Measurements from ENCODE around the gene FOSB. TPM values are rescaled to one million over a fixed set of nuclear protein-coding genes. Genes with fewer than 3 reads are reported as not detected.

FOSB gene
- total RNA-seq, 1 donor from 2014 or later = 20.4 TPM

GRCh38 chr19:45444318-45445041, 23.3 kb upstream of the FOSB start:
- CTCF ChIA-PET = interaction anchor here (2.7 to 2.8 kb wide), 2 partner anchors 35 to 41 kb away, joined by 11 to 30 read pairs; no protein-coding TSS in a partner anchor
- POLR2A ChIA-PET = interaction anchor here (1.2 to 1.9 kb wide), 3 partner anchors 25 to 197 kb away, joined by 4 to 7 read pairs (median 7); no protein-coding TSS in a partner anchor
- Mint-ChIP-seq H3K4me1 (peaks cover 47% of the 10 kb centered on the region), H3K4me3 (peak overlapping the region; percentile 77), H3K9me3 (no peaks in the 10 kb centered on the region), H3K36me3 (ENCODE audit: low read depth) (no peaks in the 10 kb centered on the region), H3K27me3 (no peaks in the 10 kb centered on the region), H3K27ac (peak overlapping the region; percentile 87)
- no peak for TF ChIP-seq CTCF (IDR thresholded peaks at IDR 0.05)
- intact Hi-C loops (cut with micrococcal nuclease) = no loop called here
- peak; percentile 60 for ATAC-seq (ENCODE audit: low read depth)
- DNase-seq = peak; percentile 94

- H3K4me1 Mint-ChIP-seq = peaks cover 53% of the 10 kb centered on the region
- POLR2A ChIA-PET = interaction anchor here (0.5 to 1.9 kb wide), 3 partner anchors 33 to 197 kb away, joined by 4 to 7 read pairs (median 5); no protein-coding TSS in a partner anchor
Observed at GRCh38 chr19:45445139-45445538, 22.7 kb upstream of the FOSB start.

GRCh38 chr19:45446295-45446694, 21.5 kb upstream of the FOSB start:
- Mint-ChIP-seq H3K4me1 (peaks cover 52% of the 10 kb centered on the region), H3K27me3 (no peaks in the 10 kb centered on the region), H3K27ac (peak overlapping the region; percentile 72), H3K9me3 (no peaks in the 10 kb centered on the region), H3K36me3 (ENCODE audit: low read depth) (peaks cover 3% of the 10 kb centered on the region), H3K4me3 (peak overlapping the region; percentile 47)
- no peak for TF ChIP-seq CTCF (IDR thresholded peaks at IDR 0.05)
- CTCF ChIA-PET = interaction anchor here (1.7 to 2.8 kb wide), 3 partner anchors 16 to 39 kb away, joined by 7 to 30 read pairs (median 11); no protein-coding TSS in a partner anchor
- ATAC-seq (ENCODE audit: low read depth) = no peak
- DNase-seq = no peak
- POLR2A ChIA-PET = interaction anchor here (1.9 kb wide), 1 partner anchor 32 kb away, joined by 7 read pairs; no protein-coding TSS in a partner anchor
- intact Hi-C loops (cut with micrococcal nuclease) = no loop called here

More at GRCh38 chr19:45445139-45445538, 22.7 kb upstream of the FOSB start:
- ATAC-seq (ENCODE audit: low read depth) (no peak), DNase-seq (no peak)
- Mint-ChIP-seq H3K4me3 (peak overlapping the region; percentile 77), H3K27me3 (no peaks in the 10 kb centered on the region), H3K27ac (peak overlapping the region; percentile 87), H3K36me3 (ENCODE audit: low read depth) (peaks cover 2% of the 10 kb centered on the region), H3K9me3 (no peaks in the 10 kb centered on the region)
- intact Hi-C loops (cut with micrococcal nuclease) = no loop called here
- CTCF ChIA-PET = interaction anchor here (0.7 to 2.8 kb wide), 4 partner anchors 15 to 40 kb away, joined by 3 to 30 read pairs (median 9); no protein-coding TSS in a partner anchor
- TF ChIP-seq CTCF (IDR thresholded peaks at IDR 0.05) = no peak

- Mint-ChIP-seq H3K4me1 (peaks cover 58% of the 10 kb centered on the region), H3K36me3 (ENCODE audit: low read depth) (peaks cover 3% of the 10 kb centered on the region), H3K27ac (no peak overlapping the region), H3K4me3 (no peak overlapping the region), H3K9me3 (no peaks in the 10 kb centered on the region), H3K27me3 (no peaks in the 10 kb centered on the region)
- CTCF ChIA-PET = interaction anchor here (1.7 to 2.8 kb wide), 3 partner anchors 16 to 196 kb away, joined by 3 to 30 read pairs (median 7); no protein-coding TSS in a partner anchor
- DNase-seq = no peak
- ATAC-seq (ENCODE audit: low read depth) = no peak
- intact Hi-C loops (cut with micrococcal nuclease) = no loop called here
- TF ChIP-seq CTCF (IDR thresholded peaks at IDR 0.05) = no peak
- POLR2A ChIA-PET = interaction anchor here (1.2 to 1.7 kb wide), 2 partner anchors 22 to 32 kb away, joined by 3 read pairs; no protein-coding TSS in a partner anchor
Observed at GRCh38 chr19:45446944-45447343, 20.9 kb upstream of the FOSB start.

- TF ChIP-seq CTCF (IDR thresholded peaks at IDR 0.05) = no peak
- DNase-seq = no peak
- POLR2A ChIA-PET = interaction anchor here (0.8 to 2.1 kb wide), 3 partner anchors 19 to 30 kb away, joined by 3 to 6 read pairs (median 3); partner anchors contain the start of gene FOSB
- Mint-ChIP-seq H3K4me3 (no peak overlapping the region), H3K4me1 (peaks cover 51% of the 10 kb centered on the region), H3K27me3 (no peaks in the 10 kb centered on the region), H3K27ac (no peak overlapping the region), H3K36me3 (ENCODE audit: low read depth) (peaks cover 3% of the 10 kb centered on the region), H3K9me3 (no peaks in the 10 kb centered on the region)
- intact Hi-C loops (cut with micrococcal nuclease) = no loop called here
- CTCF ChIA-PET = interaction anchor here (1.1 to 2.6 kb wide), 3 partner anchors 9 to 194 kb away, joined by 3 to 15 read pairs (median 6); no protein-coding TSS in a partner anchor
- ATAC-seq (ENCODE audit: low read depth) = no peak
Observed at GRCh38 chr19:45448425-45448756, 19.4 kb upstream of the FOSB start.

Data from activated B cell treated with CpG ODN at 0.5 μM for 24 hours (primary cell).